ENCODE data around the gene PDE6G.

GRCh38 chr17:81691608-81692007 lies 35.3 kb upstream of the PDE6G start:
- TF ChIP-seq CTCF (IDR thresholded peaks at IDR 0.05) = no peak
- no peak for TF ChIP-seq EZH2 (IDR thresholded peaks at IDR 0.05; ENCODE audit: borderline replicate concordance, insufficient read depth, low read depth, low read length, poor library complexity, severe bottlenecking)
